HL-60 (cell line): Measurements from ENCODE around the gene PRB3.

Experiments used
- GABPA ChIP-seq: IDR thresholded peaks from 2 replicates; pipeline ENCODE4 v1.6.1; 2012; ENCODE audit warnings: low read depth
- POLR2AphosphoS5 ChIP-seq: IDR thresholded peaks from 2 replicates; pipeline ENCODE4 v1.6.1; 2012; ENCODE audit warnings: low read depth
- SPI1 ChIP-seq: IDR thresholded peaks from 2 replicates; pipeline ENCODE4 v1.6.1; 2012; ENCODE audit warnings: low read depth, mild to moderate bottlenecking, borderline replicate concordance
- TF ChIP-seq, protein P1 (sequence below): IDR thresholded peaks from one replicate; pipeline ENCODE4 v1.5.1; 2011; ENCODE audit warnings: low read length, control low read depth, inconsistent platforms; ENCODE audit not compliant: insufficient read depth
- TF ChIP-seq, protein P2 (sequence below): IDR thresholded peaks from 2 replicates; pipeline ENCODE4 v1.6.1; 2012; ENCODE audit warnings: low read depth; ENCODE audit not compliant: insufficient replicate concordance

DNA sequence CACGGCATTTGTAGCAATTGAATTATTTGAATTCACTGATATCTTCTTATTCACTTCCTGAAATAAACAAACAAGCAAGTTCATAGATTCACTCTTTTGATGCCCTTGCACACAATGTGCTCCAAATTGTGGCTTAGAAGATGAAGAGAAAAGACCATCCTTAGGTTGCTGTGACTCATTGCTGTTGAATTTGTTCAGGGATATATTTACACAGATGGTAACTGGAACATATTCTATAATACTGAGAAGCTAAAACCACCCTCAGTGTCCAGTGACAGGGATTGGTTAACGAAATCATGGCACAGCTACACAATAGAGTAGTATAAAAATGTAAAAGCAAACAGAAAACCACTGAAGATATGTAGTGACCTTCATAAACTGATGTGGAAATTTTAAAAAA lies 37.6 kb upstream of the PRB3 start:
- TF ChIP-seq, protein P1, sequence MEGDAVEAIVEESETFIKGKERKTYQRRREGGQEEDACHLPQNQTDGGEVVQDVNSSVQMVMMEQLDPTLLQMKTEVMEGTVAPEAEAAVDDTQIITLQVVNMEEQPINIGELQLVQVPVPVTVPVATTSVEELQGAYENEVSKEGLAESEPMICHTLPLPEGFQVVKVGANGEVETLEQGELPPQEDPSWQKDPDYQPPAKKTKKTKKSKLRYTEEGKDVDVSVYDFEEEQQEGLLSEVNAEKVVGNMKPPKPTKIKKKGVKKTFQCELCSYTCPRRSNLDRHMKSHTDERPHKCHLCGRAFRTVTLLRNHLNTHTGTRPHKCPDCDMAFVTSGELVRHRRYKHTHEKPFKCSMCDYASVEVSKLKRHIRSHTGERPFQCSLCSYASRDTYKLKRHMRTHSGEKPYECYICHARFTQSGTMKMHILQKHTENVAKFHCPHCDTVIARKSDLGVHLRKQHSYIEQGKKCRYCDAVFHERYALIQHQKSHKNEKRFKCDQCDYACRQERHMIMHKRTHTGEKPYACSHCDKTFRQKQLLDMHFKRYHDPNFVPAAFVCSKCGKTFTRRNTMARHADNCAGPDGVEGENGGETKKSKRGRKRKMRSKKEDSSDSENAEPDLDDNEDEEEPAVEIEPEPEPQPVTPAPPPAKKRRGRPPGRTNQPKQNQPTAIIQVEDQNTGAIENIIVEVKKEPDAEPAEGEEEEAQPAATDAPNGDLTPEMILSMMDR = no peak
- no peak for TF ChIP-seq POLR2AphosphoS5
- TF ChIP-seq, protein P2, sequence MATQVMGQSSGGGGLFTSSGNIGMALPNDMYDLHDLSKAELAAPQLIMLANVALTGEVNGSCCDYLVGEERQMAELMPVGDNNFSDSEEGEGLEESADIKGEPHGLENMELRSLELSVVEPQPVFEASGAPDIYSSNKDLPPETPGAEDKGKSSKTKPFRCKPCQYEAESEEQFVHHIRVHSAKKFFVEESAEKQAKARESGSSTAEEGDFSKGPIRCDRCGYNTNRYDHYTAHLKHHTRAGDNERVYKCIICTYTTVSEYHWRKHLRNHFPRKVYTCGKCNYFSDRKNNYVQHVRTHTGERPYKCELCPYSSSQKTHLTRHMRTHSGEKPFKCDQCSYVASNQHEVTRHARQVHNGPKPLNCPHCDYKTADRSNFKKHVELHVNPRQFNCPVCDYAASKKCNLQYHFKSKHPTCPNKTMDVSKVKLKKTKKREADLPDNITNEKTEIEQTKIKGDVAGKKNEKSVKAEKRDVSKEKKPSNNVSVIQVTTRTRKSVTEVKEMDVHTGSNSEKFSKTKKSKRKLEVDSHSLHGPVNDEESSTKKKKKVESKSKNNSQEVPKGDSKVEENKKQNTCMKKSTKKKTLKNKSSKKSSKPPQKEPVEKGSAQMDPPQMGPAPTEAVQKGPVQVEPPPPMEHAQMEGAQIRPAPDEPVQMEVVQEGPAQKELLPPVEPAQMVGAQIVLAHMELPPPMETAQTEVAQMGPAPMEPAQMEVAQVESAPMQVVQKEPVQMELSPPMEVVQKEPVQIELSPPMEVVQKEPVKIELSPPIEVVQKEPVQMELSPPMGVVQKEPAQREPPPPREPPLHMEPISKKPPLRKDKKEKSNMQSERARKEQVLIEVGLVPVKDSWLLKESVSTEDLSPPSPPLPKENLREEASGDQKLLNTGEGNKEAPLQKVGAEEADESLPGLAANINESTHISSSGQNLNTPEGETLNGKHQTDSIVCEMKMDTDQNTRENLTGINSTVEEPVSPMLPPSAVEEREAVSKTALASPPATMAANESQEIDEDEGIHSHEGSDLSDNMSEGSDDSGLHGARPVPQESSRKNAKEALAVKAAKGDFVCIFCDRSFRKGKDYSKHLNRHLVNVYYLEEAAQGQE = no peak
- no peak for TF ChIP-seq GABPA
- TF ChIP-seq SPI1 = no peak
